Liver (tissue), 9 donors: ENCODE results near the gene PEX14. TPM values are rescaled to one million over a fixed set of nuclear protein-coding genes. Genes with fewer than 3 reads are reported as not detected.

Source experiments
- DNase-seq: peaks from one replicate; pipeline ENCODE4 v3.0.0-alpha.2; 2017; ENCODE audit warnings: low spot score
- H3K27ac ChIP-seq, 2 donors: one replicate each; pipeline ENCODE4 v1.7.0; 2013; ENCODE audit warnings: inconsistent platforms in 2 of 2, low read length in 2 of 2, control low read depth in 1 of 2, low read depth in 1 of 2, mild to moderate bottlenecking in 1 of 2
- H3K27me3 ChIP-seq, 4 donors: one replicate each; pipeline versions ENCODE4 v1.6.1 to v1.7.0; 2013; ENCODE audit warnings: low read length in 3 of 4, inconsistent platforms in 1 of 4, mild to moderate bottlenecking in 1 of 4, moderate library complexity in 1 of 4; ENCODE audit not compliant: control insufficient read depth in 4 of 4, insufficient read depth in 4 of 4
- H3K36me3 ChIP-seq, 4 donors: one replicate each; pipeline versions ENCODE4 v1.6.1 to v1.7.0; 2013; ENCODE audit warnings: low read length in 3 of 4, mild to moderate bottlenecking in 3 of 4, low read depth in 1 of 4, moderate library complexity in 1 of 4; ENCODE audit not compliant: control insufficient read depth in 4 of 4, insufficient read depth in 3 of 4
- H3K4me1 ChIP-seq, 4 donors: one replicate each; pipeline versions ENCODE4 v1.6.1 to v1.7.0; 2013; ENCODE audit warnings: low read length in 3 of 4, mild to moderate bottlenecking in 3 of 4, moderate library complexity in 1 of 4; ENCODE audit not compliant: control insufficient read depth in 4 of 4, insufficient read depth in 4 of 4
- H3K4me3 ChIP-seq, 3 donors: one replicate each; pipeline versions ENCODE4 v1.6.1 to v1.7.0; 2013; ENCODE audit warnings: low read length in 3 of 3, control low read depth in 1 of 3, low read depth in 1 of 3, mild to moderate bottlenecking in 1 of 3
- H3K9ac ChIP-seq, 2 donors: one replicate each; pipeline ENCODE4 v1.7.0; 2013; ENCODE audit warnings: low read length in 2 of 2, mild to moderate bottlenecking in 2 of 2, moderate library complexity in 2 of 2, control low read depth in 1 of 2, low read depth in 1 of 2
- H3K9me3 ChIP-seq, 4 donors: one replicate each; pipeline versions ENCODE4 v1.6.1 to v1.7.0; 2013; ENCODE audit warnings: low read length in 3 of 4; ENCODE audit not compliant: control insufficient read depth in 4 of 4
- EGR1 ChIP-seq, 2 donors: IDR thresholded peaks; 2 replicates each; pipeline ENCODE4 v1.6.1; 2016 to 2018; ENCODE audit warnings: antibody characterized with exemption in 2 of 2, low read depth in 2 of 2
- FOXA1 ChIP-seq: IDR thresholded peaks from 2 replicates; pipeline ENCODE4 v1.6.1; 2016; ENCODE audit warnings: antibody characterized with exemption
- FOXA2 ChIP-seq: IDR thresholded peaks from 2 replicates; pipeline ENCODE4 v1.6.1; 2016; ENCODE audit warnings: antibody characterized with exemption
- GABPA ChIP-seq, 2 donors: IDR thresholded peaks in 1 of 2; conservative IDR thresholded peaks in 1 of 2; 2 replicates each; pipeline ENCODE4 v1.6.1; 2016; ENCODE audit warnings: antibody characterized with exemption in 2 of 2, mild to moderate bottlenecking in 1 of 2, moderate library complexity in 1 of 2
- HNF4A ChIP-seq, 2 donors: conservative IDR thresholded peaks; 2 replicates each; pipeline ENCODE4 v1.6.1; 2016; ENCODE audit warnings: antibody characterized with exemption in 2 of 2, mild to moderate bottlenecking in 2 of 2
- HNF4G ChIP-seq: IDR thresholded peaks from 2 replicates; pipeline ENCODE4 v1.6.1; 2016; ENCODE audit warnings: antibody characterized with exemption
- JUND ChIP-seq, 2 donors: IDR thresholded peaks; 2 replicates each; pipeline ENCODE4 v1.6.1; 2016; ENCODE audit warnings: antibody characterized with exemption in 2 of 2
- NR2F2 ChIP-seq: IDR thresholded peaks from 2 replicates; pipeline ENCODE4 v1.6.1; 2016; ENCODE audit warnings: antibody characterized with exemption
- RAD21 ChIP-seq, 2 donors: IDR thresholded peaks; 2 replicates each; pipeline ENCODE4 v1.6.1; 2016; ENCODE audit warnings: antibody characterized with exemption in 2 of 2, mild to moderate bottlenecking in 2 of 2
- RXRA ChIP-seq, 2 donors: IDR thresholded peaks; 2 replicates each; pipeline ENCODE4 v1.6.1; 2017 to 2018; ENCODE audit warnings: antibody characterized with exemption in 2 of 2, mild to moderate bottlenecking in 1 of 2
- SP1 ChIP-seq: IDR thresholded peaks from 2 replicates; pipeline ENCODE4 v1.6.1; 2018; ENCODE audit warnings: antibody characterized with exemption, mild to moderate bottlenecking
- TAF1 ChIP-seq: conservative IDR thresholded peaks from 2 replicates; pipeline ENCODE4 v1.6.1; 2016; ENCODE audit warnings: antibody characterized with exemption, mild to moderate bottlenecking
- YY1 ChIP-seq: IDR thresholded peaks from 2 replicates; pipeline ENCODE4 v1.6.1; 2016; ENCODE audit warnings: antibody characterized with exemption, mild to moderate bottlenecking
- WGBS: extraction: QIAGEN DNeasy Blood & Tissue Kit; methylation state at CpG from one replicate; pipeline ENCODE4 v1.1.7; 2013; 5-methylcytosine and 5-hydroxymethylcytosine counted together
- polyA plus RNA-seq, 2 donors: library from polyadenylated mRNA; stranded (reverse) in 1 of 2; unstranded in 1 of 2; fragments of 200-250 nt in 1 of 2; fragments of >200 nt in 1 of 2; fragmentation: Nextera tagmentation in 1 of 2; extraction: Ambion mirVana in 1 of 2; gene quantifications; one replicate each; pipeline versions ENCODE4 v1.2.1 to v1.2.3, GENCODE V29; 2013 to 2015
- total RNA-seq, 2 donors: library from RNA; depleted of rRNA; stranded (reverse); fragments of >200 nt; gene quantifications; one replicate each; pipeline ENCODE4 v1.2.3, GENCODE V29; 2014
- TF ChIP-seq, protein P1 (sequence below): IDR thresholded peaks from 2 replicates; pipeline ENCODE4 v1.6.1; 2016; ENCODE audit warnings: antibody characterized with exemption
- TF ChIP-seq, protein P2 (sequence below): IDR thresholded peaks from 2 replicates; pipeline ENCODE4 v1.6.1; 2016; ENCODE audit warnings: antibody characterized with exemption
- TF ChIP-seq, protein P3 (sequence below): fragments of 150-350 bp; IDR thresholded peaks from 2 replicates; pipeline ENCODE4 v1.5.1; 2017; ENCODE audit warnings: improper control_type of control experiment, low read depth, low read length; ENCODE audit not compliant: missing input control
- TF ChIP-seq, protein P4 (sequence below): IDR thresholded peaks from 2 replicates; pipeline ENCODE4 v1.6.1; 2016; ENCODE audit warnings: antibody characterized with exemption
- TF ChIP-seq, protein P5 (sequence below): IDR thresholded peaks from 2 replicates; pipeline ENCODE4 v1.6.1; 2016; ENCODE audit warnings: antibody characterized with exemption, mild to moderate bottlenecking
- donor health status: healthy.
- donor health status: healthy.
- donor health status: healthy.
- donor health status: healthy.
- donor health status: healthy.

Gene PEX14
- total and polyA plus RNA-seq, 4 donors = 7.1 to 16.1 (median 11.7) TPM

DNA sequence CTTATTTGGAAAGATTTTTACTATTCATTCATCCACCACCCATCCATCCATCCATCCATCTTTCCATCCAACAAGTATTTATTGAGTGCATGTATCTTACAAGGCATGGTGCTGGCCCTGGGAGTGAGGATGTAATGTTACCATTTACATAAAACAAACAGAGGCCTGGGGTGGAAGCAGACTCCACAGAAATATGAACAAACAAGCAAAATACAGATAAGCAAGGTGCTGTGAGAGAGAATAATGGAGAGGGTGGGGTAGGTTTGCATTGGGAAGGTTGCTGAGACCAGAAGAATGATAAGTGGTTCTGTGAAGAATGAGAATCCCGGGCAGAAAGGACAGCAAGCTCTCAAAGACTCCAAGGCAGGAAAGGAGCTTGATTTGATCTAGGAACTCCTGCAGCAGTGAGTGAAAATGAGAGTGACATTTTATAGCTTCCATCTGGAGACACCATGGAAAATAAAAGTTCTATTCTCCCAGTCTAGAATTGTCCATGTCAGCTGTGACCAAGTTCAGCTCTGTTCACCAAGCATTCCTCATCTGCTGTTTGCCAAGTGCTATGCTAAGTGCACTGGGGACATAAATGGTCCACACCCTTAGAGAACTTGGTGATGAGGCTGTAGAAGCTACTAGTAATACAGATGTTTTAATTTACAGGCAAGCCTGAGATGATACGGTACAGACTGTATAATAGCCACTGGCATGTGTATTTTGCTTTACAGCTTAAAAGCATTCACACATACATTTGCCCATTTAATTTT lies 75.3 kb downstream of the PEX14 start:
- H3K27ac ChIP-seq = no peak overlapping the region
- peaks cover 0 to 11% (median 9%) of the 10 kb centered on the region in 4 donors for H3K4me1 ChIP-seq
- no peak overlapping the region for H3K9ac ChIP-seq
- no peaks in the 10 kb centered on the region for H3K27me3 ChIP-seq
- no peak for DNase-seq
- peaks cover 0 to 4% (median 2%) of the 10 kb centered on the region in 4 donors for H3K36me3 ChIP-seq
- H3K4me3 ChIP-seq = no peak overlapping the region
- TF ChIP-seq EGR1 (IDR thresholded peaks at IDR 0.05; ENCODE audit: low read depth in 2 of 2) (no peak), RXRA (IDR thresholded peaks at IDR 0.05) (no peak), HNF4G (no peak)
- TF ChIP-seq, protein P1, sequence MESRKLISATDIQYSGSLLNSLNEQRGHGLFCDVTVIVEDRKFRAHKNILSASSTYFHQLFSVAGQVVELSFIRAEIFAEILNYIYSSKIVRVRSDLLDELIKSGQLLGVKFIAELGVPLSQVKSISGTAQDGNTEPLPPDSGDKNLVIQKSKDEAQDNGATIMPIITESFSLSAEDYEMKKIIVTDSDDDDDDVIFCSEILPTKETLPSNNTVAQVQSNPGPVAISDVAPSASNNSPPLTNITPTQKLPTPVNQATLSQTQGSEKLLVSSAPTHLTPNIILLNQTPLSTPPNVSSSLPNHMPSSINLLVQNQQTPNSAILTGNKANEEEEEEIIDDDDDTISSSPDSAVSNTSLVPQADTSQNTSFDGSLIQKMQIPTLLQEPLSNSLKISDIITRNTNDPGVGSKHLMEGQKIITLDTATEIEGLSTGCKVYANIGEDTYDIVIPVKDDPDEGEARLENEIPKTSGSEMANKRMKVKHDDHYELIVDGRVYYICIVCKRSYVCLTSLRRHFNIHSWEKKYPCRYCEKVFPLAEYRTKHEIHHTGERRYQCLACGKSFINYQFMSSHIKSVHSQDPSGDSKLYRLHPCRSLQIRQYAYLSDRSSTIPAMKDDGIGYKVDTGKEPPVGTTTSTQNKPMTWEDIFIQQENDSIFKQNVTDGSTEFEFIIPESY = no peak
- no peaks in the 10 kb centered on the region for H3K9me3 ChIP-seq
- WGBS = 90% methylated on average over 2 of the region's 2 CpGs

DNA sequence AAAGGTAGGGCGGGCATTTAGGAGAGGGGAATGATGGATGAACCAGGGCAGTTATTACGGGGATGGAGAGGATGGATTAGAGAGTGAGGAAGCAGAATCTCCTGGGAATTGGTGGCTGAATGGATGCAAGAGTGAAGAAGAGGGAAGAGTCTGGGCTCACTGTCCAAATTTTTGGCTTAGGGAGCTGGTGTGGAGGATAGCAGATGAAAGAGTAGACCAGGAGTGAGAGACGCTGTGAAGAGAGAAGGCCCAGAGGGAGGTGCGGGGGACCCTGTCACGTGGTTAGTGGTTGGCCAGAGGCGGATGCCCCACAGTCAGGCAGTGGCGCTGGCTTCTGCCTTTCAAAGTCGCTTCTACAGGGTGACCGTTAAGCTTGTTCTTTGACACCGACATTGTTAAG lies 78.4 kb downstream of the PEX14 start:
- Histone ChIP-seq H3K27me3 (no peaks in the 10 kb centered on the region), H3K36me3 (no peaks in the 10 kb centered on the region), H3K4me3 (no peak overlapping the region), H3K9ac (no peak overlapping the region), H3K27ac (no peak overlapping the region), H3K9me3 (no peaks in the 10 kb centered on the region), H3K4me1 (peaks cover 3 to 29% (median 17%) of the 10 kb centered on the region in 4 donors)
- 93% methylated on average over 10 of the region's 10 CpGs for WGBS
- no peak for DNase-seq
- TF ChIP-seq, protein P2, sequence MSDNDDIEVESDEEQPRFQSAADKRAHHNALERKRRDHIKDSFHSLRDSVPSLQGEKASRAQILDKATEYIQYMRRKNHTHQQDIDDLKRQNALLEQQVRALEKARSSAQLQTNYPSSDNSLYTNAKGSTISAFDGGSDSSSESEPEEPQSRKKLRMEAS = no peak
- TF ChIP-seq HNF4A (conservative IDR thresholded peaks at IDR 0.05) (no peak), GABPA (IDR thresholded peaks at IDR 0.05 in 1 of 2, conservative IDR thresholded peaks at IDR 0.05 in 1 of 2) (no peak), RAD21 (IDR thresholded peaks at IDR 0.05) (no peak), NR2F2 (no peak), TAF1 (no peak), SP1 (no peak), FOXA2 (no peak), JUND (IDR thresholded peaks at IDR 0.05) (no peak), EGR1 (IDR thresholded peaks at IDR 0.05; ENCODE audit: low read depth in 2 of 2) (no peak), RXRA (IDR thresholded peaks at IDR 0.05) (no peak), YY1 (no peak), HNF4G (no peak), FOXA1 (no peak)
- TF ChIP-seq, protein P3, sequence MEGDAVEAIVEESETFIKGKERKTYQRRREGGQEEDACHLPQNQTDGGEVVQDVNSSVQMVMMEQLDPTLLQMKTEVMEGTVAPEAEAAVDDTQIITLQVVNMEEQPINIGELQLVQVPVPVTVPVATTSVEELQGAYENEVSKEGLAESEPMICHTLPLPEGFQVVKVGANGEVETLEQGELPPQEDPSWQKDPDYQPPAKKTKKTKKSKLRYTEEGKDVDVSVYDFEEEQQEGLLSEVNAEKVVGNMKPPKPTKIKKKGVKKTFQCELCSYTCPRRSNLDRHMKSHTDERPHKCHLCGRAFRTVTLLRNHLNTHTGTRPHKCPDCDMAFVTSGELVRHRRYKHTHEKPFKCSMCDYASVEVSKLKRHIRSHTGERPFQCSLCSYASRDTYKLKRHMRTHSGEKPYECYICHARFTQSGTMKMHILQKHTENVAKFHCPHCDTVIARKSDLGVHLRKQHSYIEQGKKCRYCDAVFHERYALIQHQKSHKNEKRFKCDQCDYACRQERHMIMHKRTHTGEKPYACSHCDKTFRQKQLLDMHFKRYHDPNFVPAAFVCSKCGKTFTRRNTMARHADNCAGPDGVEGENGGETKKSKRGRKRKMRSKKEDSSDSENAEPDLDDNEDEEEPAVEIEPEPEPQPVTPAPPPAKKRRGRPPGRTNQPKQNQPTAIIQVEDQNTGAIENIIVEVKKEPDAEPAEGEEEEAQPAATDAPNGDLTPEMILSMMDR = no peak
- TF ChIP-seq, protein P4, sequence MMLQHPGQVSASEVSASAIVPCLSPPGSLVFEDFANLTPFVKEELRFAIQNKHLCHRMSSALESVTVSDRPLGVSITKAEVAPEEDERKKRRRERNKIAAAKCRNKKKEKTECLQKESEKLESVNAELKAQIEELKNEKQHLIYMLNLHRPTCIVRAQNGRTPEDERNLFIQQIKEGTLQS = no peak
- TF ChIP-seq, protein P1 = no peak
- TF ChIP-seq, protein P5, sequence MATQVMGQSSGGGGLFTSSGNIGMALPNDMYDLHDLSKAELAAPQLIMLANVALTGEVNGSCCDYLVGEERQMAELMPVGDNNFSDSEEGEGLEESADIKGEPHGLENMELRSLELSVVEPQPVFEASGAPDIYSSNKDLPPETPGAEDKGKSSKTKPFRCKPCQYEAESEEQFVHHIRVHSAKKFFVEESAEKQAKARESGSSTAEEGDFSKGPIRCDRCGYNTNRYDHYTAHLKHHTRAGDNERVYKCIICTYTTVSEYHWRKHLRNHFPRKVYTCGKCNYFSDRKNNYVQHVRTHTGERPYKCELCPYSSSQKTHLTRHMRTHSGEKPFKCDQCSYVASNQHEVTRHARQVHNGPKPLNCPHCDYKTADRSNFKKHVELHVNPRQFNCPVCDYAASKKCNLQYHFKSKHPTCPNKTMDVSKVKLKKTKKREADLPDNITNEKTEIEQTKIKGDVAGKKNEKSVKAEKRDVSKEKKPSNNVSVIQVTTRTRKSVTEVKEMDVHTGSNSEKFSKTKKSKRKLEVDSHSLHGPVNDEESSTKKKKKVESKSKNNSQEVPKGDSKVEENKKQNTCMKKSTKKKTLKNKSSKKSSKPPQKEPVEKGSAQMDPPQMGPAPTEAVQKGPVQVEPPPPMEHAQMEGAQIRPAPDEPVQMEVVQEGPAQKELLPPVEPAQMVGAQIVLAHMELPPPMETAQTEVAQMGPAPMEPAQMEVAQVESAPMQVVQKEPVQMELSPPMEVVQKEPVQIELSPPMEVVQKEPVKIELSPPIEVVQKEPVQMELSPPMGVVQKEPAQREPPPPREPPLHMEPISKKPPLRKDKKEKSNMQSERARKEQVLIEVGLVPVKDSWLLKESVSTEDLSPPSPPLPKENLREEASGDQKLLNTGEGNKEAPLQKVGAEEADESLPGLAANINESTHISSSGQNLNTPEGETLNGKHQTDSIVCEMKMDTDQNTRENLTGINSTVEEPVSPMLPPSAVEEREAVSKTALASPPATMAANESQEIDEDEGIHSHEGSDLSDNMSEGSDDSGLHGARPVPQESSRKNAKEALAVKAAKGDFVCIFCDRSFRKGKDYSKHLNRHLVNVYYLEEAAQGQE = no peak
